Spleen (tissue), 11 donors: ENCODE measurements around the gene CRIP1. TPM values are rescaled to one million over a fixed set of nuclear protein-coding genes. Genes with fewer than 3 reads are reported as not detected.
A peak's percentile ranks its signal among the peaks of the same experiment; 100 is the strongest.

ENCODE experiments used
- DNase-seq: peaks from one replicate; pipeline ENCODE4 v3.0.0-alpha.2; 2020
- H3K27ac ChIP-seq, 8 donors: fragments of 200-600 bp; sonication (generic) in 7 of 8; 1 replicate in 4 of 8; 2 replicates in 4 of 8; pipeline versions ENCODE4 v1.5.0 to v1.8.0; 2016 to 2021; ENCODE audit warnings: inconsistent platforms in 4 of 8, mild to moderate bottlenecking in 4 of 8, moderate library complexity in 1 of 8
- H3K27me3 ChIP-seq, 7 donors: fragments of 200-600 bp; sonication (generic) in 6 of 7; replicated peaks in 1 of 7; 1 replicate in 4 of 7; 2 replicates in 3 of 7; pipeline versions ENCODE4 v1.5.0 to v1.8.0; 2016 to 2021; ENCODE audit warnings: inconsistent platforms in 3 of 7, mild to moderate bottlenecking in 1 of 7
- H3K36me3 ChIP-seq, 6 donors: fragments of 200-600 bp; sonication (generic) in 5 of 6; 1 replicate in 4 of 6; 2 replicates in 2 of 6; pipeline versions ENCODE4 v1.5.0 to v1.8.0; 2016 to 2021; ENCODE audit warnings: inconsistent platforms in 2 of 6
- H3K4me1 ChIP-seq, 6 donors: fragments of 200-600 bp; sonication (generic) in 5 of 6; 1 replicate in 3 of 6; 2 replicates in 3 of 6; pipeline versions ENCODE4 v1.5.0 to v1.8.0; 2016 to 2021; ENCODE audit warnings: inconsistent platforms in 3 of 6
- H3K4me3 ChIP-seq, 8 donors: fragments of 200-600 bp; sonication (generic) in 7 of 8; 1 replicate in 4 of 8; 2 replicates in 4 of 8; pipeline versions ENCODE4 v1.5.0 to v1.8.0; 2016 to 2021; ENCODE audit warnings: inconsistent platforms in 4 of 8, mild to moderate bottlenecking in 4 of 8, moderate library complexity in 2 of 8
- H3K9me3 ChIP-seq, 8 donors: fragments of 200-600 bp; sonication (generic) in 7 of 8; 1 replicate in 4 of 8; 2 replicates in 4 of 8; pipeline versions ENCODE4 v1.5.0 to v1.8.0; 2016 to 2021; ENCODE audit warnings: inconsistent platforms in 4 of 8
- POLR2A ChIP-seq, 3 donors: fragments of 450-650 bp; IDR thresholded peaks; one replicate each; pipeline ENCODE4 v1.5.1; 2017; ENCODE audit warnings: antibody characterized with exemption in 3 of 3, mild to moderate bottlenecking in 1 of 3
- POLR2AphosphoS5 ChIP-seq, 3 donors: sonication (generic); formaldehyde crosslinking; IDR thresholded peaks; one replicate each; pipeline ENCODE4 v1.5.1; 2017; ENCODE audit warnings: antibody characterized with exemption in 3 of 3
- WGBS, 5 donors: extraction: QIAGEN DNeasy Blood & Tissue Kit in 3 of 5; methylation state at CpG; one replicate each; pipeline versions ENCODE4 v1.1.5 to v1.1.7; 2013 to 2018; 5-methylcytosine and 5-hydroxymethylcytosine counted together
- intact Hi-C: fragments of 100-400 bp; cut with DNase I; formaldehyde crosslinking; loops from one replicate; pipeline ENCODE4 v1.15.0; 2023; ENCODE audit warnings: low total_unique reads
- polyA plus RNA-seq, 3 donors: library from polyadenylated mRNA; stranded (reverse); fragments of 200-250 nt; gene quantifications; one replicate each; pipeline ENCODE4 v1.2.1, GENCODE V29; 2013
- total RNA-seq, 7 donors: library from RNA; depleted of rRNA in 3 of 7; stranded (reverse); fragments of >200 nt in 3 of 7; fragmentation: NEBNext Ultra II Directional in 4 of 7; extraction: Animal tissue kit (Norgen Biotek cat#: 25700) in 4 of 7; gene quantifications; one replicate each; pipeline versions ENCODE4 v1.1.0 to v1.2.1, GENCODE V29; 2016 to 2021
- TF ChIP-seq, protein P1 (sequence below), 11 experiments: fragments of 200-600 bp in 7 of 11; fragments of 450-650 bp in 4 of 11; sonication (generic) in 4 of 11; IDR thresholded peaks in 8 of 11; conservative IDR thresholded peaks in 3 of 11; 1 replicate in 7 of 11; 2 replicates in 4 of 11; pipeline versions ENCODE4 v1.4.0 to v1.8.0; 2016 to 2021; ENCODE audit warnings: antibody characterized with exemption in 11 of 11, inconsistent platforms in 4 of 11, mild to moderate bottlenecking in 1 of 11
- donor health status: healthy with polysubstance abuse.
- donor health status: DM: no; HTN: no; CAD: no; lungs with moderate emphysema.
- donor health status: DM: no; HTN: no; CAD: no.
- donor health status: Bipolar disorder and iron deficiency.
- donor health status: healthy.
- donor health status: DM: no; HTN: no; CAD: no.
- donor health status: DM: yes; HTN: yes; CAD: no.

CRIP1 gene
- total and polyA plus RNA-seq, 10 donors: 20.5 to 349 (median 65.3) TPM

DNA sequence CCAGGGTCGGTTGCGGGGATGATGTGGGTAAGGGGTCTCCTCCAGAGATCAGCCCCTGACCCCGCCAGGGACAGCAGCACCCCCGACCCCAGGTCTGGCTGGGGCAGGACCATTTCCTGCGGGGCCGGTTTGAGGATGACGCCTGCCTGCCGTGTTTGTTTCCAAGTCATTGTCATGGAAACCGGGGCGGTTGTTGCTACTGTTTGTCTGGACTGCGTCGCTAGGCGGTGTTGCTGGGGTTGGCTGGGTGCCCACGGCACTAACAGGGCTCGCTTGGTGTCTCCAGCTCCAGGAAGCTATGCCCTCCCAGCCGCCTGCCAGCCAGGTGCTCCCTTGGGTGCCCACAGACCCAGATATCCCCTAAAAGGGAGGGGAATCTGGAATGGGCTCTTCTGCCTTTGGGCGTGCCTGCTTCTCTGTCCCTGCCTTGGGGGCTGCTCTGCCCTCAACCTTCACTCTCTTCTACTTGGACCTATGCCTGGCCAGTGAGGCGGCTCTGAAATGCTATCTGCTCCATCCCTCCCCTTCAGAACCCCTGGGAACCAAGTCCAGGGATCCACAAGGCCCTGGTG is 4.7 kb upstream of the CRIP1 start:
- TF ChIP-seq, protein P1, sequence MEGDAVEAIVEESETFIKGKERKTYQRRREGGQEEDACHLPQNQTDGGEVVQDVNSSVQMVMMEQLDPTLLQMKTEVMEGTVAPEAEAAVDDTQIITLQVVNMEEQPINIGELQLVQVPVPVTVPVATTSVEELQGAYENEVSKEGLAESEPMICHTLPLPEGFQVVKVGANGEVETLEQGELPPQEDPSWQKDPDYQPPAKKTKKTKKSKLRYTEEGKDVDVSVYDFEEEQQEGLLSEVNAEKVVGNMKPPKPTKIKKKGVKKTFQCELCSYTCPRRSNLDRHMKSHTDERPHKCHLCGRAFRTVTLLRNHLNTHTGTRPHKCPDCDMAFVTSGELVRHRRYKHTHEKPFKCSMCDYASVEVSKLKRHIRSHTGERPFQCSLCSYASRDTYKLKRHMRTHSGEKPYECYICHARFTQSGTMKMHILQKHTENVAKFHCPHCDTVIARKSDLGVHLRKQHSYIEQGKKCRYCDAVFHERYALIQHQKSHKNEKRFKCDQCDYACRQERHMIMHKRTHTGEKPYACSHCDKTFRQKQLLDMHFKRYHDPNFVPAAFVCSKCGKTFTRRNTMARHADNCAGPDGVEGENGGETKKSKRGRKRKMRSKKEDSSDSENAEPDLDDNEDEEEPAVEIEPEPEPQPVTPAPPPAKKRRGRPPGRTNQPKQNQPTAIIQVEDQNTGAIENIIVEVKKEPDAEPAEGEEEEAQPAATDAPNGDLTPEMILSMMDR (IDR thresholded peaks at IDR 0.05 in 8 of 11, conservative IDR thresholded peaks at IDR 0.05 in 3 of 11): peak in 6 of 11 experiments; percentile 12 to 60 (median 35)
- TF ChIP-seq POLR2A (IDR thresholded peaks at IDR 0.05) (no peak), POLR2AphosphoS5 (IDR thresholded peaks at IDR 0.05) (peak; percentile 76 to 84 (median 80))
- H3K36me3 ChIP-seq: peaks cover 0 to 21% (median 5%) of the 10 kb centered on the region in 6 donors
- peak overlapping the region; percentile 70 to 95 (median 88) for H3K27ac ChIP-seq
- peaks cover 49 to 99% (median 91%) of the 10 kb centered on the region in 6 donors for H3K4me1 ChIP-seq
- intact Hi-C loops: no loop called here
- peak overlapping the region in 5 of 8 donors; percentile 17 to 66 (median 32) for H3K4me3 ChIP-seq
- peaks cover 0 to 65% (median 11%) of the 10 kb centered on the region in 7 donors for H3K27me3 ChIP-seq
- DNase-seq: peak; percentile 96
- 2 to 3% (median 3%) methylated on average over 7 to 18 of the region's 18 CpGs for whole genome bisulfite sequencing, 5 donors
- H3K9me3 ChIP-seq: no peaks in the 10 kb centered on the region

DNA sequence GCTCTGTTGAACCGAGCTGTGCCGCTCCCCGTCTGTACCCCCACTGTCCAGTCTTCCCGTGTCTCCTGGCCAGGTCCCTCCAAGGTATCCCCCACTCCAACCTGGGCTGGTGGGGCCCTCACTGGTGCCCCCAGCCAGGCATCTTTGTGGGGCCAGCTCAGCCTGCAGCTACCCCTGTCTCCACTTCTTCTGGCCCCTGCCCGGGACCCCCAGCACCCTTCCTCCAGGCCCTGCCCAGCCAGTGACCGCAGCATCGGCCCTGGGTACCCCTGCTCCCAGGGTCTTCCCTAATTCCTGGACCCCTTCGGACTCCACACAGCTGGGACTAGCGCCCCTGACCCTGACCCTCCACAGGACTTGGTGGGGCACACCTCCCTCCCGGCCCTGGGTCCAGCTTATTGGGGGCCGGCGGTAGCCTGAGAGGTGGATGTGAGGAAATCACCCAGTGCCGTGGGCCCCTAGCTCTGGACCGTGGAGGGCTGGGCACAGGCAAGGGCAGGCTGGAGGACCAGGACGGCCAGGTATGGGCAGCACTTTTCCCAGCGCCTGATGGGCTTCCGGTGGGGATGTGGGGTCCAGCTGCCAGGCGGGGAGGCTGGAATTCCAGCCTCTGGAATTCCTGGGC is 4.1 kb upstream of the CRIP1 start:
- WGBS, 5 donors: 77 to 92% (median 82%) methylated on average over 12 to 18 of the region's 18 CpGs
- Histone ChIP-seq H3K4me1 (peaks cover 46 to 100% (median 93%) of the 10 kb centered on the region in 6 donors), H3K27ac (peak overlapping the region; percentile 70 to 95 (median 88)), H3K4me3 (peak overlapping the region in 1 of 8 donors; percentile 66), H3K36me3 (peaks cover 0 to 21% (median 5%) of the 10 kb centered on the region in 6 donors), H3K27me3 (peaks cover 0 to 66% (median 13%) of the 10 kb centered on the region in 7 donors), H3K9me3 (no peaks in the 10 kb centered on the region)
- TF ChIP-seq POLR2AphosphoS5 (IDR thresholded peaks at IDR 0.05) (no peak), POLR2A (IDR thresholded peaks at IDR 0.05) (no peak)
- TF ChIP-seq, protein P1 (IDR thresholded peaks at IDR 0.05 in 8 of 11, conservative IDR thresholded peaks at IDR 0.05 in 3 of 11): no peak
- DNase-seq: no peak
- intact Hi-C loops: no loop called here

DNA sequence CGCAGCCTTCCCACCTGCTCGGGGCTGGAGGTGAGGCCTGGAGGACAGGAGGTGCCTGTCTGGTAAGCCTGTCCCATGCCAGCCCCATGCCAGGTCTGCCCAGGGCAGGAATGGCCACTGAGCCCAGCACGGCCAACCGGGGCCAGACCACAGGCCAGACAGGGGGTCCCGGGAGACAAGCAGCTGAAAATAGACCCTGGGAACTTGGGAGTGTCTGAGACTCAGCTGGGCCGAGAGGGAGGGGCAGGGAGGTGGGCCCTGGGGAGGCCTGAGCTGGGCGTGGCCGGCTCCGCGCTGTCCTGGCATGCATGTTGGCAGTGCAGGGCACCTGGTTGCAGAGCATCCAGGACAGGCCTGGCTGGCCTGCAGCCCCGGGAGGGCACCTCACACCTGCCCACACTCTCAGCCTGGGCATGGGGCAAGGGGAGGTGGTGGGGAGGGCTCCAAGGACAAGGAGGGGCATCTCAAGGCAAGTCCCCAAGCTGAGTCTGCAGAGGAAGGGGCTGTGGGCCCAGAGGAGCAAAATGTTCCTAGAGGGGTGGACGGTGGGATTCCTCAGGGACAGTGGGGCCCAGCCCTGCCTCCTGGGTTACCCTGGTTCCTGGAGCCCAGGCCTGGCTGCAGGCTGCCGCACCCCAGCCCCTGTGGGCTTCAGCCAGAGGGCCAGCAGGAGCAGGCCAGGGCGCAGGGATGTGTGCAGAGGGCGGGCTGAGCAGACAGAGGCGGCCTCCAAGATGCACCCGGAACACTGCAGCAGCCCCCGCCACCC is 3.2 kb upstream of the CRIP1 start:
- TF ChIP-seq POLR2A (IDR thresholded peaks at IDR 0.05): no peak
- TF ChIP-seq, protein P1 (IDR thresholded peaks at IDR 0.05 in 8 of 11, conservative IDR thresholded peaks at IDR 0.05 in 3 of 11): no peak
- peak in 1 of 3 donors; percentile 3 for TF ChIP-seq POLR2AphosphoS5 (IDR thresholded peaks at IDR 0.05)
- Histone ChIP-seq H3K27ac (peak overlapping the region in 3 of 8 donors; percentile 80 to 95 (median 95)), H3K27me3 (peaks cover 0 to 64% (median 7%) of the 10 kb centered on the region in 7 donors), H3K4me3 (no peak overlapping the region), H3K36me3 (peaks cover 0 to 16% (median 5%) of the 10 kb centered on the region in 6 donors), H3K9me3 (no peaks in the 10 kb centered on the region), H3K4me1 (peaks cover 53 to 100% (median 94%) of the 10 kb centered on the region in 6 donors)
- 82 to 87% (median 86%) methylated on average over 7 to 18 of the region's 18 CpGs for WGBS, 5 donors
- DNase-seq: no peak
- intact Hi-C loops: no loop called here
